H9 (cell line): Measurements from ENCODE around the gene SLC44A3. TPM values are rescaled to one million over a fixed set of nuclear protein-coding genes. Genes with fewer than 3 reads are reported as not detected.

Experiments
- DNase-seq: peaks from one replicate; pipeline ENCODE4 v3.0.0-alpha.2; 2017
- H2AFZ ChIP-seq: one replicate; pipeline ENCODE4 v1.6.1; 2013; ENCODE audit warnings: mild to moderate bottlenecking, low read length, control low read depth, moderate library complexity
- H2AK5ac ChIP-seq: 2 replicates; pipeline ENCODE4 v1.6.1; 2013; ENCODE audit warnings: low read length, control low read depth, mixed read lengths; ENCODE audit not compliant: insufficient read length
- H2BK120ac ChIP-seq: one replicate; pipeline ENCODE4 v1.6.1; 2013; ENCODE audit warnings: low read depth, mild to moderate bottlenecking, low read length, control low read depth, inconsistent platforms; ENCODE audit not compliant: poor library complexity, severe bottlenecking
- H2BK12ac ChIP-seq: 2 replicates; pipeline ENCODE4 v1.6.1; 2013; ENCODE audit warnings: low read length, control low read depth, mixed read lengths, low read depth; ENCODE audit not compliant: insufficient read length
- H2BK15ac ChIP-seq: 2 replicates; pipeline ENCODE4 v1.6.1; 2013; ENCODE audit warnings: low read depth, low read length, control low read depth
- H2BK20ac ChIP-seq: one replicate; pipeline ENCODE4 v1.6.1; 2013; ENCODE audit warnings: low read depth, mild to moderate bottlenecking, low read length, control low read depth, inconsistent platforms; ENCODE audit not compliant: poor library complexity, severe bottlenecking
- H2BK5ac ChIP-seq: 2 replicates; pipeline ENCODE4 v1.6.1; 2013; ENCODE audit warnings: low read length, control low read depth, mixed read lengths; ENCODE audit not compliant: insufficient read length
- H3K14ac ChIP-seq: 2 replicates; pipeline ENCODE4 v1.6.1; 2013; ENCODE audit warnings: low read length, control low read depth; ENCODE audit not compliant: insufficient read depth
- H3K18ac ChIP-seq: 2 replicates; pipeline ENCODE4 v1.6.1; 2013; ENCODE audit warnings: low read depth, mild to moderate bottlenecking, mixed read lengths, low read length, control low read depth; ENCODE audit not compliant: insufficient read length
- H3K23ac ChIP-seq: 2 replicates; pipeline ENCODE4 v1.6.1; 2013; ENCODE audit warnings: low read length, control low read depth, mixed read lengths, low read depth; ENCODE audit not compliant: insufficient read length
- H3K23me2 ChIP-seq: 2 replicates; pipeline ENCODE4 v1.6.1; 2013; ENCODE audit warnings: low read depth, mild to moderate bottlenecking, mixed read lengths, low read length, control low read depth; ENCODE audit not compliant: insufficient read length, poor library complexity, severe bottlenecking
- H3K27ac ChIP-seq: 2 replicates; pipeline ENCODE4 v1.5.1; 2013; ENCODE audit warnings: low read length, control low read depth, mixed read lengths, low read depth; ENCODE audit not compliant: insufficient read length
- H3K27me3 ChIP-seq: 2 replicates; pipeline ENCODE4 v1.6.1; 2013; ENCODE audit warnings: low read length, control low read depth, inconsistent platforms; ENCODE audit not compliant: insufficient read depth
- H3K4ac ChIP-seq: 2 replicates; pipeline ENCODE4 v1.6.1; 2013; ENCODE audit warnings: low read depth, mild to moderate bottlenecking, control low read depth, inconsistent platforms, low read length, moderate library complexity
- H3K4me1 ChIP-seq: 2 replicates; pipeline ENCODE4 v1.6.1; 2013; ENCODE audit warnings: low read length, control low read depth, inconsistent platforms; ENCODE audit not compliant: insufficient read depth
- H3K4me2 ChIP-seq: 2 replicates; pipeline ENCODE4 v1.6.1; 2013; ENCODE audit warnings: low read length, control low read depth, mixed read lengths; ENCODE audit not compliant: insufficient read length, insufficient read depth
- H3K56ac ChIP-seq: 2 replicates; pipeline ENCODE4 v1.6.1; 2013; ENCODE audit warnings: low read depth, mild to moderate bottlenecking, mixed read lengths, low read length, control low read depth; ENCODE audit not compliant: insufficient read length
- H3K79me1 ChIP-seq: 2 replicates; pipeline ENCODE4 v1.6.1; 2013; ENCODE audit warnings: low read depth, mild to moderate bottlenecking, moderate library complexity, low read length, control low read depth, inconsistent platforms; ENCODE audit not compliant: insufficient read depth, poor library complexity, severe bottlenecking
- H3K79me2 ChIP-seq: 2 replicates; pipeline ENCODE4 v1.6.1; 2013; ENCODE audit warnings: low read length, control low read depth, inconsistent platforms; ENCODE audit not compliant: insufficient read depth
- H3K9ac ChIP-seq: 2 replicates; pipeline ENCODE4 v1.6.1; 2013; ENCODE audit warnings: low read length, control low read depth, mixed read lengths; ENCODE audit not compliant: insufficient read length; ENCODE audit errors: extremely low read depth
- H3K9me3 ChIP-seq: one replicate; pipeline ENCODE4 v1.6.1; 2013; ENCODE audit warnings: low read depth, low read length, inconsistent platforms; ENCODE audit not compliant: control insufficient read depth
- H3T11ph ChIP-seq: one replicate; pipeline ENCODE4 v1.6.1; 2013; ENCODE audit warnings: mild to moderate bottlenecking, low read length, control low read depth, inconsistent platforms
- H4K20me1 ChIP-seq: one replicate; pipeline ENCODE4 v1.6.1; 2013; ENCODE audit not compliant: control insufficient read depth, insufficient read length, insufficient read depth
- H4K5ac ChIP-seq: 2 replicates; pipeline ENCODE4 v1.6.1; 2013; ENCODE audit warnings: low read depth, mild to moderate bottlenecking, mixed read lengths, low read length, control low read depth; ENCODE audit not compliant: insufficient read length
- H4K8ac ChIP-seq: replicated peaks from 2 replicates; pipeline ENCODE4 v1.6.1; 2013; ENCODE audit warnings: low read length, control low read depth, mixed read lengths, low read depth; ENCODE audit not compliant: insufficient read length
- H4K91ac ChIP-seq: 2 replicates; pipeline ENCODE4 v1.6.1; 2013; ENCODE audit warnings: low read depth, mild to moderate bottlenecking, moderate library complexity, mixed read lengths, low read length, control low read depth; ENCODE audit not compliant: insufficient read length
- H3K27ac Mint-ChIP-seq, 3 experiments: 2 replicates in 2 of 3; 3 replicates in 1 of 3; pipeline ENCODE4 v1.8.0; 2020 to 2021; ENCODE audit warnings: mixed read lengths in 3 of 3, mild to moderate bottlenecking in 1 of 3, moderate library complexity in 1 of 3
- H3K27me3 Mint-ChIP-seq: 2 replicates; pipeline ENCODE4 v1.8.0; 2021; ENCODE audit warnings: low read depth, mild to moderate bottlenecking, moderate library complexity, mixed read lengths
- H3K36me3 Mint-ChIP-seq, 3 experiments: 2 replicates in 2 of 3; 3 replicates in 1 of 3; pipeline ENCODE4 v1.8.0; 2020 to 2021; ENCODE audit warnings: low read depth in 3 of 3, mixed read lengths in 3 of 3; ENCODE audit not compliant: insufficient read depth in 1 of 3
- H3K4me1 Mint-ChIP-seq, 2 experiments: 2 replicates each; pipeline ENCODE4 v1.8.0; 2020; ENCODE audit warnings: mixed read lengths in 2 of 2
- H3K4me3 Mint-ChIP-seq, 2 experiments: 2 replicates in 1 of 2; 3 replicates in 1 of 2; pipeline ENCODE4 v1.8.0; 2020 to 2021; ENCODE audit warnings: mild to moderate bottlenecking in 2 of 2, mixed read lengths in 2 of 2, moderate library complexity in 1 of 2
- H3K9me3 Mint-ChIP-seq, 2 experiments: 2 replicates in 1 of 2; 3 replicates in 1 of 2; pipeline ENCODE4 v1.8.0; 2020; ENCODE audit warnings: mild to moderate bottlenecking in 2 of 2, mixed read lengths in 2 of 2, moderate library complexity in 1 of 2
- WGBS: extraction: QIAGEN DNeasy Blood & Tissue Kit; methylation state at CpG from one replicate; pipeline ENCODE4 v1.1.7; 2013; ENCODE audit warnings: missing lambda C conversion rate, low lambda C conversion rate, mixed read lengths; ENCODE audit not compliant: insufficient read length; ENCODE audit errors: extremely low coverage; 5-methylcytosine and 5-hydroxymethylcytosine counted together
- total RNA-seq: library from RNA; stranded (reverse); gene quantifications from 2 replicates; pipeline ENCODE4 v1.2.1, GENCODE V29; 2021
- TF ChIP-seq, protein P1 (sequence below): fragments of 200-600 bp; sonication (generic); conservative IDR thresholded peaks from 3 replicates; pipeline ENCODE4 v1.8.0; 2021; ENCODE audit warnings: antibody characterized with exemption, mild to moderate bottlenecking

The SLC44A3 gene
- total RNA-seq, 1 experiment from 2014 or later, result 5.5 TPM

DNA sequence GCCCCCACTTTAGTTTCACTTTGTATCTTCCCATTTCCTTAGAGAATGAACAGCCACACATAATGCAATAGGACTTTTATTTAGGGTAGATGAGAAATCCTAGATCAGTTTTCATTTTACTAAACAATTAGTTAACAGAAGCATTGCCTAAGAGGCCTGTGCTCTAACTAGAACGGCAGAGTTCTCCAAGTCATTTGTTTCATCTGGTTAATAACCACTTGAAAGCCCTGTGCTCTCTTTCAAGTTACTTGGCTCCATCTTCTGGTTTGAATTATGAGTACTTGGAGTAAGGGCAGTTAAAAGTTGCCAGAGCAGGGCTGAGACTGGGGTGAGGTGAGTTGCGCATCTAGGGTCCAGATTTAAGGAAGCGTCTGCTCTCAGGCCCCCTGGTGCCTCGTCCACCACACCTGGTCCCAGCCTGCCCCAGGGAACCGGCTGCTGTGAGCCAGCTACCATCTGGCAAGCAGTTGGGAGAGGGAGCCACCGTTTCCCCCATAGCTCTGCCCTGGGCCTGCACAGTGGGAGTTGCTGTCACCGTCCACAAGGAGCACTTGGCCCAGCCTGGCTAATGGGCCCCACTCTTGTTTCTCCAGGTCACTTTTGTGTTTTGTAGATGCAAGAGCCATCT is 18.1 kb upstream of the SLC44A3 start:
- TF ChIP-seq, protein P1, sequence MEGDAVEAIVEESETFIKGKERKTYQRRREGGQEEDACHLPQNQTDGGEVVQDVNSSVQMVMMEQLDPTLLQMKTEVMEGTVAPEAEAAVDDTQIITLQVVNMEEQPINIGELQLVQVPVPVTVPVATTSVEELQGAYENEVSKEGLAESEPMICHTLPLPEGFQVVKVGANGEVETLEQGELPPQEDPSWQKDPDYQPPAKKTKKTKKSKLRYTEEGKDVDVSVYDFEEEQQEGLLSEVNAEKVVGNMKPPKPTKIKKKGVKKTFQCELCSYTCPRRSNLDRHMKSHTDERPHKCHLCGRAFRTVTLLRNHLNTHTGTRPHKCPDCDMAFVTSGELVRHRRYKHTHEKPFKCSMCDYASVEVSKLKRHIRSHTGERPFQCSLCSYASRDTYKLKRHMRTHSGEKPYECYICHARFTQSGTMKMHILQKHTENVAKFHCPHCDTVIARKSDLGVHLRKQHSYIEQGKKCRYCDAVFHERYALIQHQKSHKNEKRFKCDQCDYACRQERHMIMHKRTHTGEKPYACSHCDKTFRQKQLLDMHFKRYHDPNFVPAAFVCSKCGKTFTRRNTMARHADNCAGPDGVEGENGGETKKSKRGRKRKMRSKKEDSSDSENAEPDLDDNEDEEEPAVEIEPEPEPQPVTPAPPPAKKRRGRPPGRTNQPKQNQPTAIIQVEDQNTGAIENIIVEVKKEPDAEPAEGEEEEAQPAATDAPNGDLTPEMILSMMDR, result peak; percentile 64; the same call in 2 of the 3 replicates
- Histone ChIP-seq H4K91ac (no peak overlapping the region), H3K23me2 (no peaks in the 10 kb centered on the region), H3K79me2 (no peaks in the 10 kb centered on the region), H2BK12ac (no peak overlapping the region), H2BK20ac (no peak overlapping the region), H3K23ac (no peak overlapping the region), H4K20me1 (no peaks in the 10 kb centered on the region), H3T11ph (no peak overlapping the region), H3K4me2 (no peak overlapping the region), H3K56ac (no peak overlapping the region), H3K18ac (no peak overlapping the region), H3K14ac (no peak overlapping the region), H2BK15ac (no peak overlapping the region), H3K9me3 (no peaks in the 10 kb centered on the region), H2AFZ (no peak overlapping the region), H3K4me1 (no peaks in the 10 kb centered on the region), H4K8ac (no peak overlapping the region), H2AK5ac (no peak overlapping the region), H2BK5ac (no peak overlapping the region), H2BK120ac (no peak overlapping the region), H3K27ac (no peak overlapping the region), H3K79me1 (no peaks in the 10 kb centered on the region), H3K9ac (no peak overlapping the region), H3K4ac (no peak overlapping the region), H3K27me3 (no peaks in the 10 kb centered on the region), H4K5ac (no peak overlapping the region)
- no CpG with 5 or more reads among the region's 7 CpGs for WGBS
- Mint-ChIP-seq H3K4me1 (peaks cover 26 to 38% of the 10 kb centered on the region in 2 experiments), H3K4me3 (no peak overlapping the region), H3K36me3 (no peaks in the 10 kb centered on the region), H3K27me3 (no peaks in the 10 kb centered on the region), H3K9me3 (no peaks in the 10 kb centered on the region), H3K27ac (peak overlapping the region in 2 of 3 experiments; percentile 5 to 40; a peak in 2 of 7 replicates)
- peak; percentile 62 for DNase-seq
